Loucy (cell line): ENCODE data around the gene RADX.

Experiments used
- CTCF ChIP-seq: fragments of 200-600 bp; sonication (generic); conservative IDR thresholded peaks from 2 replicates; pipeline ENCODE4 v1.5.1; 2014; ENCODE audit warnings: mild to moderate bottlenecking, antibody characterized with exemption, low read length
- EZH2phosphoT487 ChIP-seq: fragments of 200-600 bp; IDR thresholded peaks from 2 replicates; pipeline ENCODE4 v1.6.1; 2018; ENCODE audit warnings: antibody characterized with exemption, mild to moderate bottlenecking, moderate library complexity, borderline replicate concordance

- no peak for TF ChIP-seq CTCF
- no peak for TF ChIP-seq EZH2phosphoT487
Measured at GRCh38 chrX:106706466-106706865, 94.7 kb downstream of the RADX start.
